GM12878 (cell line): Measurements from ENCODE around the gene PAX2.

Experiments
- CTCF ChIP-seq, 3 experiments: IDR thresholded peaks in 2 of 3; conservative IDR thresholded peaks in 1 of 3; 2 replicates each; pipeline ENCODE4 v1.5.1; 2011; ENCODE audit warnings: low read depth in 3 of 3, low read length in 3 of 3, mild to moderate bottlenecking in 3 of 3, control low read depth in 2 of 3, moderate library complexity in 2 of 3, inconsistent platforms in 1 of 3, mixed read lengths in 1 of 3; ENCODE audit not compliant: control insufficient read depth in 2 of 3, insufficient read depth in 1 of 3; ENCODE audit errors: extremely low read depth in 1 of 3
- ESRRA ChIP-seq: IDR thresholded peaks from 2 replicates; pipeline ENCODE4 v1.6.1; 2012; ENCODE audit warnings: mild to moderate bottlenecking, low read length, improper control_type of control experiment
- FOS ChIP-seq: IDR thresholded peaks from 3 replicates; pipeline ENCODE4 v1.6.1; 2011; ENCODE audit warnings: borderline replicate concordance; ENCODE audit not compliant: insufficient read length; ENCODE audit errors: extremely low read depth
- POLR2A ChIP-seq: IDR thresholded peaks from 2 replicates; pipeline ENCODE4 v1.6.1; 2011; ENCODE audit warnings: low read depth, mild to moderate bottlenecking, low read length
- POLR2AphosphoS5 ChIP-seq: IDR thresholded peaks from 2 replicates; pipeline ENCODE4 v1.6.1; 2011; ENCODE audit warnings: mild to moderate bottlenecking, low read length, inconsistent platforms
- SRF ChIP-seq, 2 experiments: IDR thresholded peaks; 2 replicates each; pipeline ENCODE4 v1.6.1; 2011; ENCODE audit warnings: low read depth in 2 of 2, low read length in 2 of 2, mild to moderate bottlenecking in 1 of 2, moderate library complexity in 1 of 2
- YY1 ChIP-seq: IDR thresholded peaks from 2 replicates; pipeline ENCODE4 v1.6.1; 2011; ENCODE audit warnings: low read depth, mild to moderate bottlenecking, low read length
- ZNF274 ChIP-seq: IDR thresholded peaks from one replicate; pipeline ENCODE4 v1.8.0; 2011; ENCODE audit not compliant: insufficient read length, insufficient read depth
- ZZZ3 ChIP-seq: IDR thresholded peaks from 2 replicates; pipeline ENCODE4 v1.6.1; 2011; ENCODE audit warnings: low read depth; ENCODE audit not compliant: control insufficient read depth, insufficient read length

GRCh38 chr10:100734295-100735086 lies 10.9 kb upstream of the PAX2 start:
- TF ChIP-seq POLR2A (no peak), CTCF (IDR thresholded peaks at IDR 0.05 in 2 of 3, conservative IDR thresholded peaks at IDR 0.05 in 1 of 3; ENCODE audit: control insufficient read depth in 2 of 3, extremely low read depth in 1 of 3, insufficient read depth in 1 of 3, low read depth in 3 of 3, low read length in 3 of 3) (no peak), POLR2AphosphoS5 (no peak), YY1 (no peak), ZNF274 (no peak), ZZZ3 (no peak), FOS (no peak), SRF (IDR thresholded peaks at IDR 0.05; ENCODE audit: low read depth in 2 of 2, low read length in 2 of 2) (no peak), ESRRA (no peak)
